H9 (cell line): ENCODE data around the gene SSNA1. TPM values are rescaled to one million over a fixed set of nuclear protein-coding genes. Genes with fewer than 3 reads are reported as not detected.

Experiments used
- DNase-seq: peaks from one replicate; pipeline ENCODE4 v3.0.0-alpha.2; 2017
- H2AFZ ChIP-seq: one replicate; pipeline ENCODE4 v1.6.1; 2013; ENCODE audit warnings: mild to moderate bottlenecking, low read length, control low read depth, moderate library complexity
- H2AK5ac ChIP-seq: 2 replicates; pipeline ENCODE4 v1.6.1; 2013; ENCODE audit warnings: low read length, control low read depth, mixed read lengths; ENCODE audit not compliant: insufficient read length
- H2BK120ac ChIP-seq: one replicate; pipeline ENCODE4 v1.6.1; 2013; ENCODE audit warnings: low read depth, mild to moderate bottlenecking, low read length, control low read depth, inconsistent platforms; ENCODE audit not compliant: poor library complexity, severe bottlenecking
- H2BK12ac ChIP-seq: 2 replicates; pipeline ENCODE4 v1.6.1; 2013; ENCODE audit warnings: low read length, control low read depth, mixed read lengths, low read depth; ENCODE audit not compliant: insufficient read length
- H2BK15ac ChIP-seq: 2 replicates; pipeline ENCODE4 v1.6.1; 2013; ENCODE audit warnings: low read depth, low read length, control low read depth
- H2BK20ac ChIP-seq: one replicate; pipeline ENCODE4 v1.6.1; 2013; ENCODE audit warnings: low read depth, mild to moderate bottlenecking, low read length, control low read depth, inconsistent platforms; ENCODE audit not compliant: poor library complexity, severe bottlenecking
- H2BK5ac ChIP-seq: 2 replicates; pipeline ENCODE4 v1.6.1; 2013; ENCODE audit warnings: low read length, control low read depth, mixed read lengths; ENCODE audit not compliant: insufficient read length
- H3K14ac ChIP-seq: 2 replicates; pipeline ENCODE4 v1.6.1; 2013; ENCODE audit warnings: low read length, control low read depth; ENCODE audit not compliant: insufficient read depth
- H3K18ac ChIP-seq: 2 replicates; pipeline ENCODE4 v1.6.1; 2013; ENCODE audit warnings: low read depth, mild to moderate bottlenecking, mixed read lengths, low read length, control low read depth; ENCODE audit not compliant: insufficient read length
- H3K23ac ChIP-seq: 2 replicates; pipeline ENCODE4 v1.6.1; 2013; ENCODE audit warnings: low read length, control low read depth, mixed read lengths, low read depth; ENCODE audit not compliant: insufficient read length
- H3K23me2 ChIP-seq: 2 replicates; pipeline ENCODE4 v1.6.1; 2013; ENCODE audit warnings: low read depth, mild to moderate bottlenecking, mixed read lengths, low read length, control low read depth; ENCODE audit not compliant: insufficient read length, poor library complexity, severe bottlenecking
- H3K27ac ChIP-seq: 2 replicates; pipeline ENCODE4 v1.5.1; 2013; ENCODE audit warnings: low read length, control low read depth, mixed read lengths, low read depth; ENCODE audit not compliant: insufficient read length
- H3K27me3 ChIP-seq: 2 replicates; pipeline ENCODE4 v1.6.1; 2013; ENCODE audit warnings: low read length, control low read depth, inconsistent platforms; ENCODE audit not compliant: insufficient read depth
- H3K4ac ChIP-seq: 2 replicates; pipeline ENCODE4 v1.6.1; 2013; ENCODE audit warnings: low read depth, mild to moderate bottlenecking, control low read depth, inconsistent platforms, low read length, moderate library complexity
- H3K4me1 ChIP-seq: 2 replicates; pipeline ENCODE4 v1.6.1; 2013; ENCODE audit warnings: low read length, control low read depth, inconsistent platforms; ENCODE audit not compliant: insufficient read depth
- H3K4me2 ChIP-seq: 2 replicates; pipeline ENCODE4 v1.6.1; 2013; ENCODE audit warnings: low read length, control low read depth, mixed read lengths; ENCODE audit not compliant: insufficient read length, insufficient read depth
- H3K56ac ChIP-seq: 2 replicates; pipeline ENCODE4 v1.6.1; 2013; ENCODE audit warnings: low read depth, mild to moderate bottlenecking, mixed read lengths, low read length, control low read depth; ENCODE audit not compliant: insufficient read length
- H3K79me1 ChIP-seq: 2 replicates; pipeline ENCODE4 v1.6.1; 2013; ENCODE audit warnings: low read depth, mild to moderate bottlenecking, moderate library complexity, low read length, control low read depth, inconsistent platforms; ENCODE audit not compliant: insufficient read depth, poor library complexity, severe bottlenecking
- H3K79me2 ChIP-seq: 2 replicates; pipeline ENCODE4 v1.6.1; 2013; ENCODE audit warnings: low read length, control low read depth, inconsistent platforms; ENCODE audit not compliant: insufficient read depth
- H3K9ac ChIP-seq: 2 replicates; pipeline ENCODE4 v1.6.1; 2013; ENCODE audit warnings: low read length, control low read depth, mixed read lengths; ENCODE audit not compliant: insufficient read length; ENCODE audit errors: extremely low read depth
- H3K9me3 ChIP-seq: one replicate; pipeline ENCODE4 v1.6.1; 2013; ENCODE audit warnings: low read depth, low read length, inconsistent platforms; ENCODE audit not compliant: control insufficient read depth
- H3T11ph ChIP-seq: one replicate; pipeline ENCODE4 v1.6.1; 2013; ENCODE audit warnings: mild to moderate bottlenecking, low read length, control low read depth, inconsistent platforms
- H4K20me1 ChIP-seq: one replicate; pipeline ENCODE4 v1.6.1; 2013; ENCODE audit not compliant: control insufficient read depth, insufficient read length, insufficient read depth
- H4K5ac ChIP-seq: 2 replicates; pipeline ENCODE4 v1.6.1; 2013; ENCODE audit warnings: low read depth, mild to moderate bottlenecking, mixed read lengths, low read length, control low read depth; ENCODE audit not compliant: insufficient read length
- H4K8ac ChIP-seq: replicated peaks from 2 replicates; pipeline ENCODE4 v1.6.1; 2013; ENCODE audit warnings: low read length, control low read depth, mixed read lengths, low read depth; ENCODE audit not compliant: insufficient read length
- H4K91ac ChIP-seq: 2 replicates; pipeline ENCODE4 v1.6.1; 2013; ENCODE audit warnings: low read depth, mild to moderate bottlenecking, moderate library complexity, mixed read lengths, low read length, control low read depth; ENCODE audit not compliant: insufficient read length
- H3K27ac Mint-ChIP-seq, 3 experiments: 2 replicates in 2 of 3; 3 replicates in 1 of 3; pipeline ENCODE4 v1.8.0; 2020 to 2021; ENCODE audit warnings: mixed read lengths in 3 of 3, mild to moderate bottlenecking in 1 of 3, moderate library complexity in 1 of 3
- H3K27me3 Mint-ChIP-seq: 2 replicates; pipeline ENCODE4 v1.8.0; 2021; ENCODE audit warnings: low read depth, mild to moderate bottlenecking, moderate library complexity, mixed read lengths
- H3K36me3 Mint-ChIP-seq, 3 experiments: 2 replicates in 2 of 3; 3 replicates in 1 of 3; pipeline ENCODE4 v1.8.0; 2020 to 2021; ENCODE audit warnings: low read depth in 3 of 3, mixed read lengths in 3 of 3; ENCODE audit not compliant: insufficient read depth in 1 of 3
- H3K4me1 Mint-ChIP-seq, 2 experiments: 2 replicates each; pipeline ENCODE4 v1.8.0; 2020; ENCODE audit warnings: mixed read lengths in 2 of 2
- H3K4me3 Mint-ChIP-seq, 2 experiments: 2 replicates in 1 of 2; 3 replicates in 1 of 2; pipeline ENCODE4 v1.8.0; 2020 to 2021; ENCODE audit warnings: mild to moderate bottlenecking in 2 of 2, mixed read lengths in 2 of 2, moderate library complexity in 1 of 2
- H3K9me3 Mint-ChIP-seq, 2 experiments: 2 replicates in 1 of 2; 3 replicates in 1 of 2; pipeline ENCODE4 v1.8.0; 2020; ENCODE audit warnings: mild to moderate bottlenecking in 2 of 2, mixed read lengths in 2 of 2, moderate library complexity in 1 of 2
- CTCF ChIP-seq: fragments of 200-600 bp; sonication (generic); conservative IDR thresholded peaks from 3 replicates; pipeline ENCODE4 v1.8.0; 2021; ENCODE audit warnings: antibody characterized with exemption, mild to moderate bottlenecking
- WGBS: extraction: QIAGEN DNeasy Blood & Tissue Kit; methylation state at CpG from one replicate; pipeline ENCODE4 v1.1.7; 2013; ENCODE audit warnings: missing lambda C conversion rate, low lambda C conversion rate, mixed read lengths; ENCODE audit not compliant: insufficient read length; ENCODE audit errors: extremely low coverage; 5-methylcytosine and 5-hydroxymethylcytosine counted together
- total RNA-seq: library from RNA; stranded (reverse); gene quantifications from 2 replicates; pipeline ENCODE4 v1.2.1, GENCODE V29; 2021

The SSNA1 gene
- total RNA-seq, 1 experiment from 2014 or later: 69.2 TPM

- H3K79me1 ChIP-seq: no peaks in the 10 kb centered on the region
- no peak overlapping the region for H2AFZ ChIP-seq
- H3K27me3 ChIP-seq: no peaks in the 10 kb centered on the region
- no peak overlapping the region for H3K56ac ChIP-seq
- peaks cover 7% of the 10 kb centered on the region for H3K27me3 Mint-ChIP-seq
- no peak overlapping the region for H3K4me3 Mint-ChIP-seq
- H3K4me1 ChIP-seq: no peaks in the 10 kb centered on the region
- peaks cover 7 to 11% of the 10 kb centered on the region in 2 experiments for H3K4me1 Mint-ChIP-seq
- H3K36me3 Mint-ChIP-seq: no peaks in the 10 kb centered on the region
- H2AK5ac ChIP-seq: no peak overlapping the region
- H4K20me1 ChIP-seq: no peaks in the 10 kb centered on the region
- no peak overlapping the region for H3K14ac ChIP-seq
- no peaks in the 10 kb centered on the region for H3K79me2 ChIP-seq
- no peak overlapping the region for H2BK12ac ChIP-seq
- no peak overlapping the region for H3K27ac ChIP-seq
- H3K4me2 ChIP-seq: no peak overlapping the region
- no peak overlapping the region for H3K4ac ChIP-seq
- no peak overlapping the region for H4K91ac ChIP-seq
- H3K23ac ChIP-seq: no peak overlapping the region
- no peak overlapping the region for H3K18ac ChIP-seq
- no peak overlapping the region for H2BK20ac ChIP-seq
- no peak overlapping the region for H2BK5ac ChIP-seq
- WGBS: no CpG with 5 or more reads among the region's 23 CpGs
- no peak overlapping the region for H3K9ac ChIP-seq
- TF ChIP-seq CTCF: no peak
- no peak overlapping the region for H2BK15ac ChIP-seq
- no peak for DNase-seq
- no peaks in the 10 kb centered on the region for H3K9me3 ChIP-seq
- no peaks in the 10 kb centered on the region for H3K9me3 Mint-ChIP-seq
- no peak overlapping the region for H4K8ac ChIP-seq
- H2BK120ac ChIP-seq: no peak overlapping the region
- no peak overlapping the region for H3T11ph ChIP-seq
- no peaks in the 10 kb centered on the region for H3K23me2 ChIP-seq
- H4K5ac ChIP-seq: no peak overlapping the region
- H3K27ac Mint-ChIP-seq: no peak overlapping the region
Observed at GRCh38 chr9:137231372-137232039, 43.0 kb downstream of the SSNA1 start.
